Measurements from ENCODE around the gene CTNNA2. TPM values are rescaled to one million over a fixed set of nuclear protein-coding genes. Genes with fewer than 3 reads are reported as not detected.

Gene CTNNA2
- polyA plus RNA-seq, 12 donors: 0.20 to 3.7 (median 0.85) TPM; not detected in 1

DNA sequence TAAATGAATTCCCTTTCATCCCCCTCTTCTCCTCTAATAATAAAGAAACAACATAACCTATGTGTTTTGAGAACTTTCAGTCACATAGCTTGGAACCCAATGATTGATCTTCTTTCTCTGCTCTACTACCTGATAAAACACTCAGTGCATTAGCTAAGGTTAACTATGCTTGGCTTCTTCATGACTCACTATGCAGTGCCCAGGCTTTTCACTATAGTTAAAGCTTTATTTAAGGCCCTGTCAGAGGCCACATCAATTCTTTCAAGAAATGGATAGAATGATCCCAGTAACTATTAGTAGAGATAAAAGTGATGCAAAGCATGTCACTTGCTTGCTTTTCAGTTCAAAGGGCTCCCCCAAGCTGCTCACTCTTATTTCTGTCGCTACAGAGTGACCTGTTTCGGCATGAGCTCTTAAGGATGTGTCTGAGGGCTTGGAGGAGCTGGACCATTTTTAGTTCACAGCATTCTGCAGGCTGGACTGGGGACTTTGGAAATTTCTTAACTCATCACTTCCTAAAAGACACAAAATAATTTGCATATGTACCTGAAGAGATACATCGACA, 407.7 kb downstream of the CTNNA2 start:
- no peak for DNase-seq

DNA sequence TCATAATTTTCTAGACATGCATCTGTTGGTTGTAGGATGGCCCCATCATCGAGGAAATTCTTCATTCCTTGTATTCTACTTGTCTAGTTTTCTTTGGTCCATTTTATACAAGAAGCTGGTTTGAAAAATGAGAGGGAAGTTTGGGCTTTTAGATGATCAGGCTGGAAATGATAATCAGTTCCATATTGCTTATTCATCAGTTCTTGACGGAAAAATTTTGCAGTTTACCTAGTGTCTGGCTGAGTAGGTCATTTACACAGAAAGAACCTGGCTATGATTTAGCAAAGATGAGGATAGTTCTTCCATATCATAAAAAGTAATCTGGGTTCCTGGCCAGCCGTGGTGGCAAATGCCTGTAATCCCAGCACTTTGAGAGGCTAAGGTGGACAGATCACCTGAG, 416.8 kb downstream of the CTNNA2 start:
- DNase-seq: no peak

DNA sequence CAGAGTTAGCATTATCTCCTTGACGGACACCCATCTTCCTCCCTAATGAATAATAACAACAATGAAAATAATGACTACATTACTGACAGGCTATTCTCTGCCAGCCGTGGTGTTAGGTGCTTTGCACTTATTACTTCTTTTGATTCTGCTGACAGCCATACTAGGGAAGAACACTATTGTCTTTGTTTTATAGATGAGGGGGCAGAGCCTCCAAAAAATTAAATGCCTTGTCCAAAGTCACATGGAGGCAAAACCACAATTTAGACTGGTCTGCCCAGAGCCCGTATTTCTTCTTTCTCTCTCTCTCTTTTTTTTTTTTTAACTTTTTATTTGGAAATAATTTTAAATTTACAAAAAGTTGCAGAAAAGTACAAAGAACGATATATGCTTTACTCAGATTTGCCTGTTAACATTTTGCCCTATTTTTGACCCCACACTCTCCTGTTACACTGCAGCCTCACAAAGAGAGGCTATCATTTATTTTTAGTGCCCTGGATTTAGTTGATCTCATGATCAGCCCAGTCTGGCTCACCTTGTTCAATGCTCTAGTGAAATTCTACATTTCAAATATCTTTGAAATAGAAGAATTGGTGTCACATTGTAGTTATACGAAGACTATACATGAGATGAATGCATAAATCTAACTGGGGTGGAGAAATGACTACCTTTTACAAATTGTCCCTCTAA, 422.3 kb downstream of the CTNNA2 start:
- DNase-seq: no peak

DNA sequence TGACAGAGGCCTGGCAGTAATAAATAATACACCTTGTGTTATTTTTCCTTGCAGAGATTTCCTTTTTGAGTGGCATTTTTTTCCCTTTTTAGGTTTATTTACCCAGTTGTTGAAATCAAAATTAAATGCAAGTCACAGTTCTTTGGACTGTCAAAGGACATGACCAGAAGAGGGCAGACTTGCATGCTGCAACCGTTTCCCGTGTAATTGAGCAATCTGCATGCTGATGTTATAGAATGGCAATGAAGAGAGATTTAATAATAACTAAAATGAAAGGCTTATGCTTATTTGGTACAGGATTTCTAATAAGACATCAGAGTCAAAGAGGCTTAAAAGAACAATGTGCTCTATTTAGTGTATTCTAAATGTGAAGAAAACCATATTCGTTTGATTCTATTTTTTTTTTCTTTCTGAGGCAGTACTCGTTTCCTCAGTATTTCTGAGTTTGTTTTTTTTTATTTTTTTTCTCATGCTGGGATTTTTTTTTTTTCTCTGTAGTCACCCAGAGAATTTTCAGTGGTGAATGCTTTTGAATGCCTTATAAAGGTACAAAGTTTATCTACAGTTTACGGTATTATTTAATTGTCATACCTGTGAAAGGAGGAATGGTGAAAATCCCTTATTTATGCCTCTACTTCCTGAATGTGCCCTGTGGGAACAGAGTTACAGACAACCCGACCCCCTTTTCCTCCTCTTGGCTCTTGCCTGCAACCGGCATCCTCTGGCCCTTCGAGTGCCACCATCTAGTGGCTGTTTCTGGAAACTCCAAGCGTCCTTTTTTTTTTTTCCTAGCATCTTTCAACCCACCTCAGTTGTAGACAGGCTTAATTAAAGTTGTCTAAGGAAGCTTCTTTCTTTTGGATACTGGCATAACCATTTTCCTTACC, 423.2 kb downstream of the CTNNA2 start:
- peak; percentile 52 for DNase-seq

DNA sequence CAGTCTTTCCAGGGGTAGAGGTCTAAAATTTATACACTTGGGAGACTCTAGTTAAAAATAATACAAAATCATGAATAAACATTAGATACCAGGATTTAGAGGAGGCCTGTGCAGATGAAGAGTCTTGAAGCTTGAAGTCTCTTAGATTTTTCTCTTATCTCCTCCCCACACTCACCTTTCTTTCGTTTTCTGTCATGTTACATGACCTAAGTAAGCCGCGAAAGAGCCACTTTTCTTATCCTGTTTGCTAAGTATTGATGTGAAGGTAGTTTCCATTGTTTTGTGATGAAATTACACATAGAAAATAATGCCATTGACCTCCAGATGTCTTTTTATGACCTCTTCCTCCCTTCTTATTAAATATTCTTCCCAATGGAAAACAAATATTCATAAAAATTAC, 423.9 kb downstream of the CTNNA2 start:
- no peak for DNase-seq

DNA sequence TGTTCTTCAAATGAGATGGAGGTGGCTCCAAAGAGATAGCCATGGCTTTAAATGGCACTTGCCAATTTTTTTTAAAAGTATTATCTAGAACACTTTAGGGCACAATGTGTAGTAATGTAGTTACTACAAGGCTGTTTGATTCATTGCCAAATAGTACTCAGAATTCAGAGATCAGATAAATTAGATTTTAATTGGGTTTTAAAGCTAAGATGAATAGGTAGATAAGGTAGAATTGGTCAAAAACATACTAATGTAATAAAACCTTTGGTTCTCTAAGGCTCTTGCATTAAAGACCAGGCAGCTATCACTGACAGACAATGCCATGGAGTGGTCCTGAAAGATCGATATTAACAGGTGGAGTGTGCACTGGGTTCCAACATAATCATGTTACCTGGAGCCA, 425.8 kb downstream of the CTNNA2 start:
- no peak for DNase-seq

DNA sequence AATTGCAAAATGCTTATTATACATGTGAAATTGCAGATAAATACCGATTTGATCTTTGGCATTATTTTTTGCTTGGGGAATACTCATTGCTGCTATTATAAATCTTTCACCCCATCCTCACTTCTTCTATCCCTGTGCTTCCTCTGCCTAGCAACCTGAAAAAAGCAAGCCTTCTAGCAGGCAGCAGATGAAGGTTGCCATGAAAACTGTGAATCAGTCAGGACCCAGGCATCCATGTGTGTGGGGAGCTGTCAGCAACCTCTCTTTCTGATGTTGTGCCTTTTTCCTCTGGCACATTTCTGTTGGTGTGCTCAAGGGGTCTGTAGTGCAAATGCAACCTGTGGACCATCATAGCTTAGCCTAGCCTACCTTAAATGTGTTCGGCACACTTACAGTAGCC, 427.5 kb downstream of the CTNNA2 start:
- no peak for DNase-seq

DNA sequence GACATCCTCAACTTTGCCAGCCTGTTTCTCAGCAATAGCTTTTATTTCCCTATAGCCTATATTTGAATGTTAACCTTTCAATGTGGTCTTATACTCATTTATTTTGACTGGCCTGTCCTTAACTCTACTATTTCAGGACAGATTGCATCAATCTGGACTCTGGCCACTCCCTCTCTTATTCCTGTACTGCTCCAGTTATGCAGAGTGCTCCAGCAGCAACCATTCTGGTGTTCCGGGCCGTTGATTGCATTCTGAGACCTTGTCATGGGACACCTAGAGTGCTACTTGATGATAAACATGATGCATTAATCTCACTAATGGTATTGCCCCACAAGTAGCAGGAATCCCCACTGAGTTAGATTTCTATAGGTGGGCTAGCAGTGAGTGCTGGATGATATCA, 428.3 kb downstream of the CTNNA2 start:
- no peak for DNase-seq

DNA sequence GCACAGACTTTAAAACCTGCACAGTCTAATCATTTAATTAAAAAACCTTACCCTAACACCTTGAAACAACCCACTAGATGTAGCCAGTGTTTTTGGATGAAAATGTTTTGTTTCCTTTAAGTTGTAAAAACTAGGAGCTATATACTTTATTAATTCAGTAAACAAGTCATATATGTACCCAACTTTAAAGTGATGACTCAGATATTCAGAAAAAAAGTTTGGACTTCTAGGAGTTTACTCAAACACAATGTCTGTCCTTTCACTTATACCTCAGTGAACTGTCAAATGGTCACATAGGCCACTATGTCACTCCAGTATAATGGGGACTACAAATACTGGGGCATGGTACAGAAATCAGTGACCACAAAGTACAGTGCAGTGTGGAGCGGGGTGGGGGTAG, 431.4 kb downstream of the CTNNA2 start:
- DNase-seq: no peak

DNA sequence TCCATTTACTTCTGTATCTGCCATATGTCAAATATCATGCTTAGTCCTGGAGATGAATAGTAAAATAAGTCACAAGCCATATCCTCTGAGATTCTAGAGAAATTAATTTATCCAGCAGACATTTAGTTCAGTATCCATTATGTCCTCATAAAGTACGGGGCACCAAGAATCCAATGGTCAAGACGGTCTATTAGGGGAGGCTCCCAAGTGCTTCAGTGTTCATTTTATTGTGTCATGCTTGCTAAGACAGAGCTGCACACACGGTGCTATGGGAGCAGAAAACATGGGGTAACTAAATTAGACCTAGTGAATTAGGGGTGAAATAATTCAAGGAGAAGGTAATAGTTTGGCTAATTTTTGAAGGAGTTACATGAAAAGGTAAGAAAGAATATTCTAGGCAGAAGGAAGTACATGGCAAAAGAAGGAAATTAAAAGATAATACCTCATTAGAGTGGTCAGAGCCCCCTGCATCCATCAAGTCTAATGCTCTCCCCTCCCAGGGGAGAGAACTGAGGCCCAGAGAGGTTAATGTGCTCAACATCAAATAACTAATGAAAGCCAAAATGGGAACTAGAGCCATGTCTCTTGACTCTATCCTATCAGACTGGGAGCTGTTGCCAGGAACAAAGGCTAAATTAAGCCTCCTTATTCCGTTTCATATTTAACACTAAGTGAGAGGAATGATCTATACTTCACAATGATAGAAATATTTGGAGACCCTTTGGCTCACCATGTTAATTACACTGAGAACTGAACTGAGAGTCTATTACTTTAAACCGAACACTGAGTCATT, 433.0 kb downstream of the CTNNA2 start:
- DNase-seq: no peak

DNA sequence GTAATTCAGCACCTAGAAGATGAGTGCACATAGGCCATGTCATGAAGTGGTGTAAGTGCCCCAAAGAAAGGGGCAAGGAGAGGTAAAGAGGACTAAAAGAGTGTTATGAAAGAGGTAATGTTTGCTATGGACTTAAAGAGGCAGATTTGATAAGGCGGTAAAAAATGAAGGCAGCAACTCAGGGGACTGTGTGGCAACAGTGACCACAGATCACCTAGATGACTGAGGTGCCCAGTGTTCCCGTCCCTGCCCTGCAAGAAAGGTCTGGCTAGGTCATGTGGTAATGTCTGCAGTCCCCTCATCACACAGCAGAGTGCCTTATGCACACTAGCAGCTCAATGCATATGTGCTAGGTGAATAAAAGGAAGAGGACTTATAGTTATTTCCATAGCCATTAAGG, 434.9 kb downstream of the CTNNA2 start:
- DNase-seq: no peak

DNA sequence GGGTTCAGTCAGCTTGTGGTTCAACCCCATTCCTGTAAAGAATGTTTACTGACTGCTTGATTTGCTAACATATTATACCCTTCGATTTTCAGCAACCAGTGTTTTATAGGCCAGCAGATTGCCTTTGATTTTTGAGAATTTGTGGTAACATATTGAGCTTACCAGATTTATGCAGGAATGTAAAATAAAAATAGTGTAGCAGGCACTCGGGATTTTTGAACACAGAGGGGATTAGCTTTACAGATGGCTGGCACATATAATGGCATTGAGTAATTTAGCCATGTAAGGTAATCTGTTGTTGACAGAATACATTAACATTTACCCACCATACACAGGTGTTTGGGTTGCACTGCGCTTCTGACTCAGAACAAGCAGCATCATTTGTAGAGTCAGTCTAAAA, 437.7 kb downstream of the CTNNA2 start:
- no peak for DNase-seq

DNA sequence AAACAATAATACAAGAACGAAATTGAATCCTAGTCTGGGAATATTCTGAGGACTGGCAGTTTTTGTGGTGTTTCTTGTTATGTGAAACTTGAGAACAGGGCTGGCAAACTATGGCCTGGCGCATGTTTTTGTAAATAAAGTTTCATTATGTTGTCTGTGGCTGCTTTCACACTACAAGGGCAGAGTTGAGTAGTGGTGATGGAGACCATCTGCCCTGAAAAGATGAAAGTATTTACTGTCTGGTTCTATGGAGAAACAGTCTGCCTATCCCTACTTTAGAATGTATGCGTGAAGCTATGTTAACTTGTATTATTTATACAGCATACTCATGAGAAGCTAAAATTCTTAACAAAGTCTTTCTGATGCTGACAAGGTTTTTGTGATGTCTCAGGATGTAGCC, 439.8 kb downstream of the CTNNA2 start:
- no peak for DNase-seq

DNA sequence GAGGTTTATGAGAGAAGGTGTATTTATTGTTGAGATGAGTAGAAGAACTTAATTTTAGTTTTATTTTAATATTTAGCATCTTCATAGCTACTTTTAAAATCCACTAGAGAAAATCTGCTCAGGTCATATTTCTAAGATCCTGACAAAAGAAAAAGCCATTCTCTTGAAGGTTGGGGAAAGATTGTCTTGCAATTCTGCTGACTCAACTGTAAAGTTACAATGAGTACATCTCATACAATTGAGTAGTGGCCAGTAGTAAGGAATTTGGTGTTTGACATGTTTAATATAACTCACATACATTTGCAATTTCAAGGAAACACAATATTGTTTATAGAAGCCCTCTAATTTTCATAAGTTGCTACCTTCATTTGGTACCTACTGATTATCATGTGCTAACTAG, 447.2 kb downstream of the CTNNA2 start:
- DNase-seq: no peak

DNA sequence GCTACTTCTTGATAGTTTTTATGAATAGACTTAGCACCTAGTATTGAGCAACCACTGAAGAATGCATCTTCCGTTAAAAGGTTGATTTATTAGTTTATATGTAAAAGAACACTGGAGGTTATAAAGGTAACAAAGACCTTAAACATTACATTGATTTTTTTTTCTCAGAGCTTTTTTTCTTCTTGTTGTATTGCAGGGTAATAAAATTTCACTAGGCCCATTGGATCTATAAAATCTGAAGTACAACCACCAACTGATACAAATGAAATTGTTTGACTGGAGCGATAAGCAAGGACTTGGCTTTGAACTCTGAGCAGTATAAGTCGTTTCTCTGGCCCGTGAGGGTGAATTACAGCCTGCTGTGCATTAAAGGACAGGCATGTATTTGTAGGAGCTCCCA, 447.7 kb downstream of the CTNNA2 start:
- no peak for DNase-seq

DNA sequence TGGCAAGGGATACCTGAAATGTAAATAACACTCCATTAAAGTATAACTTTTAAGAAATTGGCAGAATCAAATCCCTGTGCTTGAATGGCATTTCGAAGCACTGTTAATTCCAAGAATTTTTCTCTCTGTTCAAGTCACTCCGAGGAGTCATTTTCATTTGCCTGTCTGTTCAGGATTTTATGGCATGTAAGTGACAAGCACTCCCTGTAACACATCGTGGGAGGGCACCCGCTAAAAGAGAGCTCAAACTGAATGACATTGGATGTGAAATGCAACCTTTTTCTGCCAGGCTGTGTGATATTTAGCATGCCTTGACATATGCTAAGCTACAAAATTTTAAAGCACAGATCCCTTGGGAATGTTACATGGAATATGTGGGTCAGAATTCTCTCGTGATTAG, 452.1 kb downstream of the CTNNA2 start:
- DNase-seq: no peak

DNA sequence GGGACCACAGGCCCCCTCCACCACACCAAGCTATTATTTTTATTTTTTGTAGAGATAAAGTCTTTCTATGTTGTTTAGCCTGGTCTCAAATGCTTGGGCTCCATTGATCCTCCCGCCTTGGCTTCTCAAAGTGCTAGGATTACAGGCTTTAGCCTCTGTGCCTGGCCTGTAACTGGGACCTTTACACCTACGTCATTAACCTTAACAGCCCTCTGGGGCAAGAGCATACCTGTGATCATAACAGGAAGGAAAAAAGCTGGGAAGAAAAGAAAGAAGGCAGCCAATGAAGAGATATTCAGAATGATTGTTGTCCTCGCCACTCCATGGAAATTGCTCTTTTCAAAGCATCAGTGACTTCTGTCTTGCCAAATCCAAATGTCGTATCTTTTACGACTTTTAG, 453.5 kb downstream of the CTNNA2 start:
- DNase-seq: no peak

DNA sequence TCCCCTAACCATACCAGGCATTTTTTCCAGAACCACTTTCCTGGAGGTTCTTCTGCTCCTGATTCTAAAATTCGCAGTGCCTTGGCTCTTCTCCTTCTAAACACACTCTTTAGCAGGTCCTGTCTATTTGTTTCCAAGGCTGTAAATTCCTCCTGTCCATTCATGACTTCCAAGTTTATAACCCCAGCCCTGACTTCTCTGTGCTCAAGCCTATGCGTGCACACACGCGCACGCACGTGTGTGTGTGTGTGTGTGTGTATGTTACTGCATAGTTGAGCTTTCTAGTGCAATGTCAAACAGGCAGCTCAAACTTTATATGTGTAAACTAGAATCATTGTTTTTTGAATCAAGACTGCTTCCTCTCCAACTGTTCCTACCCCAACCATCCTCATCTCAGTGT, 454.0 kb downstream of the CTNNA2 start:
- DNase-seq: no peak

DNA sequence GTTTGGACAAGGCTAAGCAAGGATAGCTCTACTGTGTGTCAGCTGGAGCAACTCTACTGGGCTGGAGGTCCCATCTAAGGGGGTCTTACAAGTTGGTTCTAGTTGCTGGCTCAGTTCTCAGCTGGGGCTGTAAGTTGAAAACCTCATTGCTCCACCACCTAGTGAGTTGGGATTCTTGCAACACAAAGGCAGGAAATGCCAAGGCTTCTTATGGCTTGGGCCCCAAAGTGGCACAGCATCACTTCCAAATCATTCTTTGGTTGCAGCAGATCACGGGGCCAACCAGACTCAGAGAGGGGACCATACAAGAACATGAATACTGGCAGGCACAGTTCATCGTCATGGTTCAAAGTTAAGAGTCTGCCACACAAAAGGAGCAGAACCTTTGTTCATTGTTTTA, 459.0 kb downstream of the CTNNA2 start:
- no peak for DNase-seq

DNA sequence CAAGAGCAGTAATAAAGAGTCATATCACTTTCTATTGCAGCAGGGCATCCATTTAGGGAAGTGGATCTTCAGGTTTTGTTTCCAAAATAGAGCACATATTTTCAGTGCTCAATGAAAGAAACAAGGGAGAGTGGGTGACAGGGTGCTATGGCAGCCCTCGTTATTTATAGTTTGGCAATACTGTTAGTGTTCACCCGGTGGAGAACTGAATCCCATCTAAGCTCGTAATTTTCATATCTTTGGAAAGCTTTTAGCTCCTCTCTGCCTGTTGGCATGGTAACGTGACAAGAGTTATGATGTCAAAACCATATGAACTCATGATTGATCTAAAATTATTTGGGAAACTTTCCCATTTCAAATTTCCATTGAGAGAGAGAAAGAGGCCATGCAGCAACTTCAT, 459.8 kb downstream of the CTNNA2 start:
- DNase-seq: peak; percentile 1

DNA sequence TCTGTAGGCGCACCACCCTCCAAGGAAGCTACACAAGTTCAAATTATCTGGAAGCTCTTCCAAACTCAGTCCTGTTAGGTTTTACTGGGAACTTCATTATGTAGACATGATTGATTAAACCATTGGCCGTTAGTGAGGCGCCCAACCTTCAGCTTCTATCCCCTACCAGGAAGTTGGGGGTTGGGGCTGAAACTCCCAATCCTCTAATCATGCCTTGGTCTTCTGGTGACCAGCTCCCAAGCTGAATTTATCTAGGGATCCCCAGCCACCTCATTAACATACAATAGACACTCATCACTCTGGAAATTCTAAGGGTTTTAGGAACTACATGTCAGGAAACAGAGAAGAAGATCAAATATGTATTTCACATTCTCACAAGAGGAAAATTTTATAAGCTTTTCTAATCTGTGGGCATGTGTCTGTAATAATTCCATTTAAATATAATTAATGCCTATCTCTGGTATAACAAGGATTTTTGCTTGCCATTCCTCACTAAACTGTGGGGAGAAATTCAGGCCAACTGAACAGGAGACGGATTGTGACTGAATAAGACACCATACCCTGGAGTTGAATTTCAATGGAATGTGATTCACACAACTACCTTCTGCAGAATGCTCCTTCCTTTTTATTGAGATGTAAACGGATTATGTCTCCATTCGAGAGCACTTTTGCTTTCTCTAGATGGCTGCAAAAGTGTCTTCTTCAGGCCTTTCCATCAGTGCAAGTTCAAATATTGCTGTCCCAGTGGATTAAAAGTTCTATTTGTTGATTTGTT, 463.1 kb downstream of the CTNNA2 start:
- DNase-seq: no peak

DNA sequence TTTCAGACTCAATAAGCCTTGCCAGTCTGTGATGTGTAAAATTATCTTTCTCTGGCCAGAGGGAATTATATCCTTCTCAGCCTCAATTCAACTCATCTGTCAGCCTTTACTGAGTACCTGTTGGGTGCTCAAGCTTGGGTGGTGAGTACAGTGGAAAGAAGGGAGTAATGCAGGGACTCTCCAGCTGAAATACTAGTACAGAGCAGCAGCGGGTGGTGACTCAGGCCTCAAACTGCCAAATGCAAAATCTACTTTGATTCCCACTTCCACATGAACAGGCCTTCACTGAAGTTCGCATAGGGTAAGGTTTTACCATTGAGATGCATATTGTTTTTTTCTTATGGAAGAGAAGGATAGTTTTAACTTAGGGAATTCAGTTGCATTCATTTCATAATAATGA, 464.9 kb downstream of the CTNNA2 start:
- no peak for DNase-seq
